HEK293T (cell line): ENCODE measurements around the gene NOS1.

ENCODE experiments used
- ARNT ChIP-seq: fragments of 450-650 bp; IDR thresholded peaks from 2 replicates; pipeline ENCODE4 v1.6.1; 2017; ENCODE audit warnings: mild to moderate bottlenecking
- BHLHE40 ChIP-seq: fragments of 450-650 bp; IDR thresholded peaks from 2 replicates; pipeline ENCODE4 v1.6.1; 2016; ENCODE audit warnings: mild to moderate bottlenecking, moderate library complexity, borderline replicate concordance
- ELF4 ChIP-seq: fragments of 450-650 bp; IDR thresholded peaks from 2 replicates; pipeline ENCODE4 v1.6.1; 2017; ENCODE audit warnings: antibody characterized with exemption
- FOXK2 ChIP-seq: fragments of 450-650 bp; IDR thresholded peaks from 2 replicates; pipeline ENCODE4 v1.6.1; 2016; ENCODE audit warnings: mild to moderate bottlenecking
- FOXM1 ChIP-seq: fragments of 450-650 bp; IDR thresholded peaks from 2 replicates; pipeline ENCODE4 v1.6.1; 2017; ENCODE audit warnings: mild to moderate bottlenecking, borderline replicate concordance
- HDGF ChIP-seq: fragments of 450-650 bp; IDR thresholded peaks from 2 replicates; pipeline ENCODE4 v1.6.1; 2017; ENCODE audit warnings: antibody characterized with exemption, borderline replicate concordance
- NFRKB ChIP-seq: fragments of 450-650 bp; IDR thresholded peaks from 2 replicates; pipeline ENCODE4 v1.6.1; 2016; ENCODE audit warnings: mild to moderate bottlenecking, moderate library complexity
- SP1 ChIP-seq: fragments of 450-650 bp; IDR thresholded peaks from 2 replicates; pipeline ENCODE4 v1.6.1; 2017
- SUZ12 ChIP-seq: fragments of 450-650 bp; IDR thresholded peaks from 2 replicates; pipeline ENCODE4 v1.6.1; 2016; ENCODE audit warnings: mild to moderate bottlenecking
- ZNF384 ChIP-seq: fragments of 450-650 bp; IDR thresholded peaks from 2 replicates; pipeline ENCODE4 v1.6.1; 2016

DNA sequence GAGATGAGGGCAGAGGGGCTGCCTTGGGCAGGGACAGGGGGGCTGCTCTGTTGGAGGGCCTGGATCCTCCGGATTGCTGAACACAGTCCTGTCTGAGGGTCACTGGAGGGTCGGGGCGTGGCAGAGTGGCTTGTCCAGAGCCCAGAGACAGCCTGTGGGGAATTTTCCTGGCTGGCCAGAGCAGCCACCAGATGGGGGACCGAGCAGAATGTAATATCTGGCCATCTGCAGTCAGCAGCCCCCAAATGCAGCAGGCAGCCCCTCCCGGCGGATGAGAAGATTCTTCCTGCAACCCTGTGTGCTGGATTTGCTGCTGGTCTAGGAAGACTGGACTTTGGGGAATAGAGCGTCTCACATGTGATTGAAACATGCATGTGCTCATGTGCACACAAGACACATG is 23.3 kb upstream of the NOS1 start:
- TF ChIP-seq NFRKB (no peak), SUZ12 (no peak), SP1 (no peak), BHLHE40 (no peak), FOXM1 (no peak), ZNF384 (no peak), ARNT (no peak), HDGF (no peak), ELF4 (no peak), FOXK2 (no peak)
